ENCODE data around the gene HIPK2.

The HIPK2 gene

DNA sequence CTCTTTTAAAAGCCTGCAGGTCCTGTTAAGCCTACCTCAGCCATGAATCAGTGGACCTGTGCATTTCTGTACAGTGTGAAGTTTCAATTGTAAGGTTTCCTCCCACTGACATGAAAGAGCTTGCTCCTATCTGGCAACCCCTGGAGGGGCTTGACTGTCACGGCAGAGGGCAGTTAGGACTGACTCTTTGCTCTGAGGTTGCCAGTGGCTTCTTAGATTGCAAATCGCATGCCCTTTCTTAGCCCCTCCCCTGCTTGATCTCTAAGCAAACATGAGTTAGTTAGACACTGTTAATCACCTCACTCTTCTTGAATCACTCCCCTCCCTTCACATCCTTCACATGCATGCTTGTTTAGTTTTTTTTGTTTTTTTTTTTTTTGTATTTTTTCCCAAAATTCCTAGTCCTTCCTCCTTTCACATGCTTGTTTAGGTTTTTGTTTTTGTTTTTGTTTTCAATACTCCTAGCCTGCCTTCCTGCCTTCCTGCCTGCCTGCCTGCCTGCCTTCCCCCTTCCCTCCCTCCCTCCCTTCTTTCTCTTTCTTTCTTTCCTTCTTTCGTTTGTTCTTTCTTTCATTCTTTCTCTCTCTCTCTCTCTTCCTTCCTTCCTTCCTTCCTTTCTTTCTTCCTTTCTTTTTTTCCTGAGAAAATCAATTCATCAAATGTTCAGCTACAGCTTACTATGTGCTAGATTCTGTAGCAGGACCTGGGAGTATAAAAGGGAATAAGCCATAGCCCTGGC lies 6.0 kb upstream of the HIPK2 start:
- no peak for DNase-seq (ENCODE audit: low read depth in 2 of 2)

DNA sequence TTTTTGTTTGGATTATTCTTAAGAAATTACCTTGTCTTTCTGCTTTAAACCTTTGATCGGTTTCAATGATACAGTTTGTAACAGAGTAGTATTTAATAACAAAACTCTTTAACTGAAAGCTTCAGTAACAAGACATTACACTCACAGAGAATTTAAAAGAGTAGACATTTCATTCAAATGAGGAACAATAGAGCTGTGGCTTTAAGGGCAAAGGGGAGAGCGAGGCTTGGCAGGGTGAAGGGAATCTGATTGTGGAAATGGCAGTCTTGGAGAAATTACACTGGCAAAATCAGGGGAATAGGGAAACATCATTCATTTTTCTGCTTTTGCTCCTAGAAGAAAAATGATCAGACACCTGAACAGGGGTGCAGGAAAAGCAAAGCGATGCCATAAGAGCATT lies 5.1 kb upstream of the HIPK2 start:
- no peak for DNase-seq (ENCODE audit: low read depth in 2 of 2)

DNA sequence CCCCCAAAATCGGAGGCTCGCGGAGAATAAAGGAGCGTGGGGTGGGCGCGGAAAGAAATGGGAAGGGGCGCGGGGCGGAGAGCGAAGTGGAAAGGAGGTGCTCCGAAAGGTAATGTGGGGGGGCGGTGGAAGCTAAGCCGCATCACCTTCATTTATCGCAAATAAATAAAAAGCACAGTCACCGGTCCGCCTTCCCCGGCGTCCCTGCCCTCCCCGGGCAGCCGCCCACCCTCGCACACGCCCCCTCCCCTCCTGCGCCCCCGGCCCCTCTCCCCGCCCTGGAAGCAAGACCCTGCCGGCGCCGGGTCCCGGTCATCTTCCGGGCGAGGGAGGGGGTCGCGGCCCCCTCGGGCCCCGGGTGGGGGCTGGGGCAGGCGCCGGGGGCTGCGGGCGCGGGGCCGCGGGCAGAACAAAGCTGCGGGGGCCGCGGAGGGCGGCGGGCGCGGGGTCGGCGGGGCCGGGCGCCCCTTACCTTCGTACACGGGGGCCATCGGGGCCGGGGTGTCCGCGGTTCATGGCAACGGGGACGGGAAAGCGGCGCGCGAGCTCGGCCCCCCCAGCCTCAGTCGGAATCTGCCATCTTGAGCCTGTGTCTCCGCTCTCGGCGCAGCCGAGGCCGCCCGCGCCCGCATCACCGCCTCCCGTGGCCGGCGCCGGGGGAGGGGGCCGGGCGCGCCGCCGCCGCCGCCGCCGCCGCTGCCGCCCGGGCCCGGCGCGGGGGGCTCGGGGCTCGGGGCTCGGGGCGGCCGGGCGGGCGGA lies 486 bp downstream of the HIPK2 start:
- DNase-seq (ENCODE audit: low read depth in 2 of 2), result no peak

DNA sequence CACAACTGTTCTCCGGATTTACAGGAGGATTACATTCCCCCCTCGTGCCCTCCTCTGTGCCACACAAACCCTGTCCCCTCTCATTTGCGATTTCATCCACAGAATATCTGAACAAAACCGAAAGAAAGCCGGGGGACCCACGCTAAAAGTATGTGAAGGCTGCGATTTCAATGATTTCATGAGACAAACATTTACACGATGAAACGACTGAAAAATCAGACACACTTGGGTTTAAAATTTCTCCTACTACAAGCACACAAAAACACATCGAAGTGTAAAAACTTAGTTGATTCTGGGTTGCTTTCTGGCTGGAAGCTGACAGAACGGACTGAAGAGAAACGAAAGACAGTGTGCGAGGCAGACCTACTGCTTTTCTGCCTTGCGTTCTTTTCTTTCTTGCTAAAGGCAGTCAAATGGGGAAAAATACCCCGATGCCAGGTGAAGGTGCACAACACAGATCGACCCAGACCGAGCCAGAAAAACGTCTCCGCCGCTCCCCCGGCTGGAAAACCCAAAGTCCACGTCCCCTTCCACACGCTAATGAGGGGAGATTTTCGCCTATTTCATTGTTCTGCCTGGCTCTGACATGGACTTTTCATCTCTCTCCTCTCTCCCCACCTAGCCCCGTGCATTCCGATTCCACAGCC lies 1.2 kb downstream of the HIPK2 start:
- DNase-seq (ENCODE audit: low read depth in 2 of 2), result no peak

DNA sequence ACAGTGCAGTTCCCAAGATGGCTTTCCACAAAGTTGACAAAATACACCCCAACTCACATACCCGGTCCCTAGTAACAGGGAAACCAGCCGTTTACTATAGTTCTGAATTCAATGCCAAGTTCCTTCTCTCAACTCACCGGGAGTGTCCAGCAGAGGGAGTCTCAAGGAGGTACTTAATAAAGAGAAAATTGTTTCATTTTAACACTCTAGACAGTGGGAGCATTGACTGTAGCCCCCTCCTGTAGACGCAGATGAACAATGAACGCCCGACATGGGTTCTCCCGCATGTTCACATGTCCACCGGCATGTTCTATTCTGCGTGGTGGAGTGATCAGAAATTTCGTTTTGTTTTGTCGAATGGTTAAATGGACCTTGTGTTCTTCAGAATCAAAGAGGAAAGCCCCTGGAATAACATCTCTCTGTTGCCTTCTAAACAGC lies 1.9 kb downstream of the HIPK2 start:
- DNase-seq (ENCODE audit: low read depth in 2 of 2), result peak in 1 of 2 donors; percentile 27

DNA sequence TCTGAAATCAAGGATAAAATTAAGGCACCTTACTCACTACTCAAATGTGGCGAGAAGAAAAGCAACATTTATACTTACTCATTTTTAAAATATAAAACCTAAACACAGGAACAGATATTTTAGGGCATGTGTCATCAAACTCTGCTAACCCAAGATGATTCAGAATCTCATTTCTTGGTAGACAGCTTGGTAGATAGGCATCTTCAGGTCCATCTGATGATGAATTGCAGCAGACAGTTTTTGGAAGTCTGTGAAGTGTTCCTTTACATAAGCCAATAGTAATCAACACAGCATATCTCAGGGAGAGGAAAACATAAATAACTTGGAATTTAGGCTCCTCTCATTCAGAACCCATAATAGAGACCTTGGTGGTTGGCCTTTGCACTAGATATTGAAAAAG lies 3.4 kb downstream of the HIPK2 start:
- no peak for DNase-seq (ENCODE audit: low read depth in 2 of 2)

DNA sequence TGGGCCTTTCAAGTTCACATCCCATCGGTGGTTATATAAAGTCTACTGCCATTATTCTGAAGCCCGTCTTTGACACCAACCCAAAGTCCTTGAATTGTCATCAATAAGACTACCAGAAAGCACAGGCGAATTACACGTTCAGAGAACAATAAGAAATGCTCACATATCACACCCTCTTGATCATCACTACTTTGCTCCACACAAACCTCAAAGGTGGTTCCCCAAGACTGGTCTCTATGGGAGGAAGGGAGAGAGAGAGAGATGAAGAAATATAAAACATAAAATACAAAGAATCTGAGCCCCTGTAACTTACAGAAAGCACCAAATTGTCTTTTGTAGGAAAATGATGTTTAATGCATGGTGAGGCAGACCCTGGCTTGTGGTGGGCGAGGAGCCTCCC lies 4.4 kb downstream of the HIPK2 start:
- no peak for DNase-seq (ENCODE audit: low read depth in 2 of 2)

DNA sequence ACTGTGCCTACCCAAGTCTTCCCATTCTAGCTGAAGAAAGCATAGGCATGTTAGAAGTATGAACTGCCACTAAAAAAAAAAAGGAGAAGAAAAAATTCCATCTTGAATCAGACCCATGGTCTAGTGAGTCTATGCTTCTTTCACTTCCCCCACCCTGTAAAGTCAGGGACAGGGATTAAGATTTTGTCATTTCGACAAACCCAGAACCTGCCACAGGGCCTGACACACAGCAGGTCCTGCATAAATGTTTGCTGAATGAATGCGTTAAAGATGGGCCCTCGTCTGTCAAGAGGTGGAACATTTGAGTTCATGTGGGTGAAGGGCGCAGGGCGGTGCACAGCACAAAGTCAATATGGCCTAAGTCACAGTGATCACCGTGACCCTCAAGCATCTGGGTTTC lies 4.9 kb downstream of the HIPK2 start:
- DNase-seq (ENCODE audit: low read depth in 2 of 2), result no peak

DNA sequence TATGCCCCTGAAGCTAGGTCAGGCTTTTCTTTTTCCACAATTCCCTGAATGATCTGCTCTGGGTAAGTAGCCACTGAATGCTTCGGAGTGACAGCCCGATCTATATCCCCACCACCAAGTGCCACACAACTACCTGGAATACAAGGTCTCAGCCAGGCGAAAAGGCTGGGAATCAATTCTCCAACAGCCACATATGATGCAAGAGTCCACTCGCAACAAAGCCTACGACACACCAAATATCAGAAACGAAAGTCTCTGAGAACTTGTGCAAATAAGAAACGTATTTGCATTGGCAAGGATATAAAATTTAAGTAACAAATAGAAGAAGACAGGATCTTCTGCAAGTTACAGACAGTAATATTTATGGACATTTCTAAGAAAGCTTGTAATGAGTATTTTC lies 5.7 kb downstream of the HIPK2 start:
- DNase-seq (ENCODE audit: low read depth in 2 of 2), result no peak

DNA sequence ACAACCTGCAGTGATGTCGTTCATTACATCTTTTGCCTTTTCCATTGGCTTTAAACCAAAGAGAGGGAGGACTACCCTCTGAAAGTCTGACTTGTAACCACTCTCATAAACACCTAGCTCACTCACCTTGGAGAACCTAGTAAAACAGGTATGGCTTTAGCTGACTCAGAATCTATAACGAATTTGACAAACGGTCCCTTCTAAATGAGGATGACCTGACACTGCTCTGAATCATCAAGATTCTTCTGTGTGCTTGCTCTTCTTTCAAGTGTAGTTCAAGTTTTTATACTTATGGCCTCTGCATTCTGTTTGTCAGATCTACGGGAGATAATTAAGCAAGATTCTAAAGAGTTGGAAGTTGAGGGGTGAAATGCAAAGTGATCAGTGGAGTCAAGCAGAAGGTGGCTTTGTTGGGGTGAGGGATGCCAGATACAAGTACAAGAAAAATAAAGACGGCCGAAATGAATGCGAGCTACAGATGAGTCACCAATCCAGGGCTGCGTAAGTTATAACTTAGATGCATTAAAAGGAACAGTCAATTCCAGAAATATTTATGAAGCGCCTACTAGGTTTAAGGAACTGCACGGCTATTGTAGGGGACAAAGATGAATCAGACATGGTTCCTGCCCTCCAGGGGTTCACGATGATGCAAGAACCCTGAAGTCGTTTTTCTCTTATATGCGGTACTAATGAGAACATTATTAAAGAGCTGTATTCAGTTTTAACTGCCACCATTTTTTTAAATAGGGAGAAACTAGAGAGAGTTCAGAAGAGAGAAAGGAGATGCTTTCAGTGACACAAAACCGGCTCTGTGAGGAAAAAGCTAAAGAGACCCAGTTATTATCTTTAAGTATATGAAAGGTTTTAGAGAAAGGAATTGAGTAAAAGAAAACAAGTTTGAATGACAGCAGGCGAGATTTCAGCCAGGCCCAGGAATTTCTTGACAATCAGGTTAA lies 6.5 kb downstream of the HIPK2 start:
- no peak for DNase-seq (ENCODE audit: low read depth in 2 of 2)

DNA sequence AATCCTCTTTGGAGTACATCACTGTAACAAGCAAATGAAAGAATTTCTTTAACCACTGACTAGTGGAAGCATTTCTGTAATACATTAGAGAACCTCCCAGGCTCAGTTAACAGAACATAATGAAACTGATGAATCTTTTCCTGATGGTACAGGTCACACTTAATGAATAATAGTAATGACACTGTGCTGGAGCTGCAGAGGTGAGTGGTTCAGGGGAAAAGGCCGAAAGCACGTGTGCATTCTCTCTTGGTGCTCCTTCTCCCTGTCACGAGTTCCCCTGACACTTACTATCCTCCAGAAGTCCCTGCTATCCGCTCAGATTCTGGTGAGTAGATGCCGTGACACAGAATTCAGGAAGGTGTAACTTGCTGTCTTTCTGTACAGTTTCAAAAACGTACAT lies 8.0 kb downstream of the HIPK2 start:
- DNase-seq (ENCODE audit: low read depth in 2 of 2), result no peak

DNA sequence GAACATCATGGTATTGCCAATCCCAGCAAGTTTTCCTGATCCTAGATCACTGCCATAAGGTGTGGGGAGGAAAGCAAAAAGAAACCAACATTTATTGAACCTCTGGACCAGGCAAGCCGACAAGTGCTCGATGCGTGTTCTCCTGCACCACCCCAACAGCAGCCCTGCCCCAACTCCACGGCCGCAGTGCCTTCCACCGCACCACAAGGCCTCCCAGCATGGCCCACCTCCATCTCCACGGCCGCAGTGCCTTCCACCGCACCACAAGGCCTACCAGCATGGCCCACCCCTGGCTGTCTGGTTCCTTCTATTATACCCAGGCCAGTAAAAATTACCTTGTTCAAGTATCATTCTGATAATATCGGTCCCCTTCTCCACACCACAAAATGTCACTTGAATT lies 8.7 kb downstream of the HIPK2 start:
- no peak for DNase-seq (ENCODE audit: low read depth in 2 of 2)

DNA sequence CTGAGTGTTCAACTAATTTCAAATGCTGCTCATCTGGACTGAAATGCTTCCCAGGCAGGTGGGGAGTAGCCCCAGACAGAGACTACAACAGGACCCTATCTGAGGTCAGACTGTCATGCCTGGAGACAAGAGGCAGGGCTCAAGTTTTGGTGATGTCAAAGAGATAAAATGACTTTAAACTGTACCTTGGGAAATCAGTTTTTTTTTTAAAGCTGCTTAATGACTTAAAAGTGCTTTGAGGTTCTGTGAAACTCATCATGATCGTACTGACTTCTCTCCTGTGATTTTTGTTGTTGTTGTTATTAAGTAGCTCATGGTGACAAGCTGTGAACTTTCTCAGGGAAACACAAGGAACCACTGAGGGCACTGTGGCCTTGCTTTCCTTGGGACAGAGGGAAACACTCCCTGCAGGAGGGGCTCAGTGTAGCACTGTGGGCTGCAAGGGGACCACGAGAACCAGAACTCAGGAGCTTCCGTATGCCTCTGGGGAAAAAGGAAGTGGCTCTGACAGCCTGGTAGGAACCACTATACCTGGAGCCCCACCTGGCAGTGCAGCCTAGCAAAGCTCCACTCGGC lies 9.5 kb downstream of the HIPK2 start:
- no peak for DNase-seq (ENCODE audit: low read depth in 2 of 2)

DNA sequence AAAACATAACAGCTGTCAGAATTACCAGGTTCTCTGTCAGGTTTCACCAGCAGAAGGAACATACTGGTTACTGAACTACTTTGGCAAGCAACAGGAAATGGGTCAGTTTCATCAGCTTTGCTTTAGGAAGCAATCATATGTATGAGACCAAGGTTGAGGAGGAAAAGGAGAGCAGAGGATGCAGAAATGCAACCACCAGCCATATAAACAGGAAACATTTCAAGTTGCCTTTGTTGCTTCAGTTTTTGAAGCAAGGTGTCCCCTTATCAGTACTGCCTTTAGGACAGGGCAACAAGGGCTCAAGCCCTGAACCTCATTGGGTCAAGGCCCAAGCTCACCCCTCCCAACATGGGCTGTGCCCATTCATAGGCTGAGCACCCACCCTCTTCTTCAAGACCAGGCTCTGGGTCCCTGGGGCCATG lies 10.2 kb downstream of the HIPK2 start:
- no peak for DNase-seq (ENCODE audit: low read depth in 2 of 2)

DNA sequence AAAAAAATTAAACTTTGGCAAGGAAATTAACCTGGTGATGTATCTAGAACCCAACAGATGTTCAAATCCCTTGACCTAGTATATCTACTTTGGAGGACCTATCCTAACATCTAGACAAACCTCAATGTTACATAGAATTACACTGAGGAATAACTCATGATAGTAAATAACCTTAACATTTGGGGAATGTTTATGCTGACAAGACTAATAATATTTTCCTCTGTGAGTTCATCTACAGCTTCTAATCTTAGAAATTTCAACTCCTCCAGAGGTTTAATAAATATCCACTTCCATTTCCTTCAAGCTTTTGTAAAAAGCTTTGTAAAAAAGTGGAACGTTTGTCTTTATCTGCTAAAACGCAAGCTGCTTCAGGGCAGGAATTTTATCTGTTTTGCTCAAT lies 12.7 kb downstream of the HIPK2 start:
- DNase-seq (ENCODE audit: low read depth in 2 of 2), result no peak

DNA sequence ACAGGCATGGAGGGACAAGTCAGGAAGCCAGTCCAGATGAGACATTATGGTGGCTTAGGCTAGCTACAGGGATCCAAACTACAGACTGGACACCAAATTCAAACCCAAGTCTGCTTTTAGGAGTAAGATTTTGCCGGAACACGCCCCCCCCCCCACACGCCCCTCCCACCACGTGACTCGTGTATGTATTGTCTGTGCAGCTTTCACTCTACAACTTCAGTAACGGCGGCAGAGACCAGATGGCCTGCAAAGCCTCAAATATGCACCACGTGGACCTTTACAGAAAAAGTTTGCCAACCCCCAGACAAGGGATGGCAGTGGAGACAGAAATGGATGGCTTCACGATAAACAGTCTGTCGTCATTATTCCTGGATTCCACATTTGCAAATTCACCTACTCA lies 14.5 kb downstream of the HIPK2 start:
- DNase-seq (ENCODE audit: low read depth in 2 of 2), result no peak

DNA sequence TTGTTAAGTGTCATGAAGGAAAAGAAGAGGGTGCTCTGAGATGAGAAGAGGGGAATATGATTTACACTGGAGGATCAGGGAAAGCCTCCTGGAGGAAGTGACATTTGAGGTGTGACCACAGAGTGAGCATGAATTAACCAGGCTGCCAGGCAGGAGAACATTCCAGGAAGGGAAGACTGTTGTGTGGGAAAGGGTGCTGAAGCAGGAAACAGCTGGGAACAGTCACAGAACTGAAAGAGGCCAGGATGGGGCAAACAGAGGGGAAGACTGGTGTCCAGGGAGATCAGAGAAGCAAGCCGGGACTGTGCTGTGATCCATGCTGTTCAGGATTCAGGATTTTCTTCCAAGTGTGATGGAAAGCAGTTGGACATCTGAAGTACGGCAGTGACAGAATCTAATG lies 14.9 kb downstream of the HIPK2 start:
- no peak for DNase-seq (ENCODE audit: low read depth in 2 of 2)

DNA sequence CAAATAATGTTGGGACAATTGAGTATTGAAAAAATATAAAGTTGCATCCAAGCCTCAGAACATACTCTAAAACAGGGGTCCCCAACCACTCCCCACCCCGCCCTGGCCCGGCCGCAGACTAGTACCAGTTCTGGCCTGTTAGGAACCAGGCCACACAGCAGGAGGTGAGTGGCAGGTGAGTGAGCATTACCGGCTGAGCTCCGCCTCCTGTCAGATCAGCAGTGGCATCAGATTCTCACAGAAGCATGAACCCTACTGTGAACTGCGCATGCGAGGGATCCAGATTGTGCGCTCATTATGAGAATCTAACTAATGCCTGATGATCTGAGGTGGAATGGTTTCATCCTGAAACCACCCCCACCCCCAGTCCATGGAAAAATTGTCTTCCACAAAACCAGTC lies 19.4 kb downstream of the HIPK2 start:
- DNase-seq (ENCODE audit: low read depth in 2 of 2), result no peak

DNA sequence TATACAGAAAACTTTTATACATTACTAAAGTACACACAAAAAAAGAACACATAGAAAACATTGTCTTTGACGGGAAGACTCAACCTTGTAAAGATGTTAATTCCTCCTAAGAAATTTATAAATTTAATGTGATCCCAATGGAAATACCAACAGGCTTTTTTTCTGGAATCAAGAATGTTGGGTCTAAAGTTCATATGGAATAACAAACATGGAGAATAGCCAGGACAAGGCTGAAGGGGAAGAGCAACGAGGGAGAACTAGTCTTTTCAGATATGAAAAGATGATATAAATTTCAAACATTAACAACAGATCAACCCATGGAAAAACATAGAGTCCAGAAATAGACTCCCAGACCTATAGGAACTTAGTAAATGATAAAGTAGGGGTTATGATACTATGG lies 19.8 kb downstream of the HIPK2 start:
- DNase-seq (ENCODE audit: low read depth in 2 of 2), result no peak

DNA sequence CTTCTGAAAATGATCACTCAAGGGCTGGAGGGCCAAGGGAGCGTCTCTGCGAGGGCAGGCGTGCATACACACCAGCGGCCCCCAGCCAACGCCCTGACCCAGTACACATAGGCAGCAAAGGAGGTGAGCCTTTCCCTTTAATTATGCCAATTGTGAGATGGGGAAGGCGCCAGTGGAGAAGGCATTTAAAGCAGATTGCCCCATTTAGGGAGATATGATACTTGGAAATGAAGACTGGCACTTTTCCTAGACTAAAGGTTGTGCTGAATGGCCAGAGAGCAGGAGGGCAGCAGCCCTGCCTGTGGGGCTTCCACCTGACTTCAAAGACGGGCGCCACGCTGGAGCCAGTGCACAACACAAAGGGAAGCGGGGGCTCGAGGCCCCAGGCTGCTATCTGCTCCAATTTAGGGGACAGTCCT lies 24.1 kb downstream of the HIPK2 start:
- DNase-seq (ENCODE audit: low read depth in 2 of 2), result no peak

DNA sequence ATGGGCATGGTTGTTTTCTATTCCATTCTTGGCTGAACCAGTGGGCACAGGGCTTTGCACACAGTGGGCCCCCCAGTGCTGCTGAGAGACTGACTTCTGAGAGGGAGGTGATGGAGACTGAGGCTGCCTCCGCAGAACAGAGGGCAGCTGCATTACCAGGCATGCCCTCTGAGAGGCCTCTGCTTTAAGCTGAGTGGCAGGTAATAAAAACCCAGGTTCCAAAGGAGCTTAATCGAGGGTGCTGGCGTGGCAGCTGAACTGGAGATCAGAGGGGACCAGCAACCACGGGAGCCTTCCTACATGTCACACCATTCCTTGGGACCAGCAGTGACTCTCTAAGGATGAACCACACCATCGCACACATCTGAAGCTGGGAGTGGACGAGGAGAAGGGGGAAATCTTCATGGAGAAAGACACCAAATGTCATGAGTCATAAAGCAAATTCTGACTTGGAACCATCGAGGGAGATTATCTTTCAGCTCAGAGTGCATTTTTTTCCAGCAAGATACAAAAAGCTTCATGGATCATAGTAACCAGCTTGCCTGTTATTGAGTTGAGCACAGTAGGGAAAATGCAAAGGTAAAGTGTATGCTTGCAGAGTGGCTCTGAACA lies 24.6 kb downstream of the HIPK2 start:
- DNase-seq (ENCODE audit: low read depth in 2 of 2), result no peak

Measured in stimulated activated CD8-positive, alpha-beta memory T cell treated with anti-CD3 and anti-CD28 coated beads, Interleukin-2, amount 100 ng/mL, for 1 hour (primary cell).